ENCODE data around the gene GIT1. TPM values are rescaled to one million over a fixed set of nuclear protein-coding genes. Genes with fewer than 3 reads are reported as not detected.

Gene GIT1
- polyA plus RNA-seq, 1 of the 3 experiments (the other 2 are of a cell fraction): 42.9 TPM

GRCh38 chr17:29603109-29603674 lies 13.7 kb upstream of the GIT1 start:
- TF ChIP-seq, protein P1, sequence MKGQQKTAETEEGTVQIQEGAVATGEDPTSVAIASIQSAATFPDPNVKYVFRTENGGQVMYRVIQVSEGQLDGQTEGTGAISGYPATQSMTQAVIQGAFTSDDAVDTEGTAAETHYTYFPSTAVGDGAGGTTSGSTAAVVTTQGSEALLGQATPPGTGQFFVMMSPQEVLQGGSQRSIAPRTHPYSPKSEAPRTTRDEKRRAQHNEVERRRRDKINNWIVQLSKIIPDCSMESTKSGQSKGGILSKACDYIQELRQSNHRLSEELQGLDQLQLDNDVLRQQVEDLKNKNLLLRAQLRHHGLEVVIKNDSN (IDR thresholded peaks at IDR 0.05; ENCODE audit: borderline replicate concordance, low read depth): no peak
- H3K9me3 ChIP-seq: no peaks in the 10 kb centered on the region
- H3K4me3 ChIP-seq (ENCODE audit: low read depth in 2 of 2, low read length in 1 of 2): no peak overlapping the region
- H3K4me2 ChIP-seq: no peak overlapping the region
- no peaks in the 10 kb centered on the region; the same call in 1 of the 2 replicates for H4K20me1 ChIP-seq (ENCODE audit: insufficient read depth)
- 96% methylated on average over 6 of the region's 6 CpGs for WGBS (ENCODE audit: low lambda C conversion rate)
- peaks cover 0 to under 1% of the 10 kb centered on the region in 2 experiments for H3K36me3 ChIP-seq (replicated peaks in 1 of 2; ENCODE audit: control insufficient read depth in 1 of 2, insufficient read depth in 2 of 2, low read length in 1 of 2)
- no peaks in the 10 kb centered on the region for H3K27me3 ChIP-seq (ENCODE audit: insufficient read depth)
- H3K4me1 ChIP-seq (ENCODE audit: control insufficient read depth in 1 of 2, insufficient read depth in 2 of 2, low read depth in 1 of 2, low read length in 1 of 2): peaks cover 0 to 5% of the 10 kb centered on the region in 2 experiments; a peak in 1 of 4 replicates
- no peak overlapping the region for H3K9ac ChIP-seq
- no peaks in the 10 kb centered on the region for H3K9me2 ChIP-seq
- no peak for DNase-seq
- no peak overlapping the region for H2AFZ ChIP-seq (ENCODE audit: low read depth)
- no peak overlapping the region for H3K27ac ChIP-seq (ENCODE audit: low read depth in 2 of 2, low read length in 1 of 2)
- ChIA-PET POLR2A (no interaction called here), CTCF (interaction anchor here (1.1 kb wide), 1 partner anchor 18 kb away, joined by 6 read pairs; no protein-coding TSS in a partner anchor)
- no peaks in the 10 kb centered on the region for H3F3A ChIP-seq (replicated peaks; ENCODE audit: insufficient read depth)
- peaks cover 30% of the 10 kb centered on the region; the same call in 1 of the 2 replicates for H3K79me2 ChIP-seq (ENCODE audit: insufficient read depth)

- peaks cover 31% of the 10 kb centered on the region for H3K79me2 ChIP-seq (ENCODE audit: insufficient read depth)
- WGBS (ENCODE audit: low lambda C conversion rate): 82% methylated on average over 7 of the region's 13 CpGs
- H3K4me2 ChIP-seq: no peak overlapping the region
- no peak for DNase-seq
- peaks cover 2% of the 10 kb centered on the region for H3F3A ChIP-seq (replicated peaks; ENCODE audit: insufficient read depth)
- H3K27me3 ChIP-seq (ENCODE audit: insufficient read depth): no peaks in the 10 kb centered on the region
- ChIA-PET CTCF (interaction anchor here (0.6 to 2.9 kb wide), 10 partner anchors 9 to 619 kb away, joined by 3 to 8 read pairs (median 4); no protein-coding TSS in a partner anchor), POLR2A (interaction anchor here (0.9 kb wide), 1 partner anchor 180 kb away, joined by 3 read pairs; no protein-coding TSS in a partner anchor)
- no peaks in the 10 kb centered on the region for H3K9me2 ChIP-seq
- H2AFZ ChIP-seq (ENCODE audit: low read depth): no peak overlapping the region
- H3K9me3 ChIP-seq: no peaks in the 10 kb centered on the region
- H3K4me3 ChIP-seq (ENCODE audit: low read depth in 2 of 2, low read length in 1 of 2): no peak overlapping the region; a peak in 1 of 4 replicates
- no peaks in the 10 kb centered on the region for H3K36me3 ChIP-seq (replicated peaks in 1 of 2; ENCODE audit: control insufficient read depth in 1 of 2, insufficient read depth in 2 of 2, low read length in 1 of 2)
- H4K20me1 ChIP-seq (ENCODE audit: insufficient read depth): peaks cover 4% of the 10 kb centered on the region; the same call in 1 of the 2 replicates
- H3K9ac ChIP-seq: no peak overlapping the region
- peaks cover 8 to 48% of the 10 kb centered on the region in 2 experiments; a peak in 3 of 4 replicates for H3K4me1 ChIP-seq (ENCODE audit: control insufficient read depth in 1 of 2, insufficient read depth in 2 of 2, low read depth in 1 of 2, low read length in 1 of 2)
- no peak for TF ChIP-seq POLR2AphosphoS5 (IDR thresholded peaks at IDR 0.05; ENCODE audit: low read depth, low read length)
- H3K27ac ChIP-seq (ENCODE audit: low read depth in 2 of 2, low read length in 1 of 2): peak overlapping the region in 1 of 2 experiments; percentile 32; a peak in 1 of 4 replicates
Observed at GRCh38 chr17:29597361-29598172, 8.1 kb upstream of the GIT1 start.

DNA sequence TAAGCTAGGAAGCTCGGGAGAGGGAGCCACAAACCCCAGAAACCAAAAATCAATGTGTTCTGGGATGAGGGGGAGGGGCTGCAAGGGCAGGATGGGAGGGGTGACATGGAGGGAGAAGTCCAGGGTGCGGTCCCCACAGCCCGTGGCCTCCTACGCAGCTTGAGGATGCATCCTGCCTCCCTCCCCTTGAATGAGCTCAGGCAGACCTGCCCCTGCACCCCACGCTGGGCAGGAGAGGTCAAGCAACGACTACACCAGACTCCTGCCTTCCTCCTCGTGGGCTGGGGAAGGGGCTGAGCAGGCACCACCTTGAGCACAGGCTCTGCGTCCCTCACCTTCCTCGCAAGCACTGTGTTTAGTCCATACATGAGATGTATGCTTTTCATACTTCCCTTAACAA lies 7.4 kb upstream of the GIT1 start:
- no peaks in the 10 kb centered on the region for H3K9me3 ChIP-seq
- H3F3A ChIP-seq (replicated peaks; ENCODE audit: insufficient read depth): peaks cover 10% of the 10 kb centered on the region
- H2AFZ ChIP-seq (ENCODE audit: low read depth): no peak overlapping the region
- H3K9me2 ChIP-seq: no peaks in the 10 kb centered on the region
- H3K36me3 ChIP-seq (replicated peaks in 1 of 2; ENCODE audit: control insufficient read depth in 1 of 2, insufficient read depth in 2 of 2, low read length in 1 of 2): no peaks in the 10 kb centered on the region
- CTCF ChIA-PET: interaction anchor here (1.0 to 2.1 kb wide), 8 partner anchors 10 to 496 kb away, joined by 3 to 7 read pairs (median 4); no protein-coding TSS in a partner anchor
- WGBS (ENCODE audit: low lambda C conversion rate): 91% methylated on average over 5 of the region's 9 CpGs
- peaks cover 16 to 56% of the 10 kb centered on the region in 2 experiments for H3K4me1 ChIP-seq (ENCODE audit: control insufficient read depth in 1 of 2, insufficient read depth in 2 of 2, low read depth in 1 of 2, low read length in 1 of 2)
- H3K9ac ChIP-seq: no peak overlapping the region
- peak overlapping the region in 1 of 2 experiments; percentile 91; a peak in 1 of 4 replicates for H3K27ac ChIP-seq (ENCODE audit: low read depth in 2 of 2, low read length in 1 of 2)
- no peak overlapping the region for H3K4me3 ChIP-seq (ENCODE audit: low read depth in 2 of 2, low read length in 1 of 2)
- TF ChIP-seq, protein P2, sequence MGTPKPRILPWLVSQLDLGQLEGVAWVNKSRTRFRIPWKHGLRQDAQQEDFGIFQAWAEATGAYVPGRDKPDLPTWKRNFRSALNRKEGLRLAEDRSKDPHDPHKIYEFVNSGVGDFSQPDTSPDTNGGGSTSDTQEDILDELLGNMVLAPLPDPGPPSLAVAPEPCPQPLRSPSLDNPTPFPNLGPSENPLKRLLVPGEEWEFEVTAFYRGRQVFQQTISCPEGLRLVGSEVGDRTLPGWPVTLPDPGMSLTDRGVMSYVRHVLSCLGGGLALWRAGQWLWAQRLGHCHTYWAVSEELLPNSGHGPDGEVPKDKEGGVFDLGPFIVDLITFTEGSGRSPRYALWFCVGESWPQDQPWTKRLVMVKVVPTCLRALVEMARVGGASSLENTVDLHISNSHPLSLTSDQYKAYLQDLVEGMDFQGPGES (IDR thresholded peaks at IDR 0.05; ENCODE audit: low read depth, low read length): no peak
- TF ChIP-seq, protein P3, sequence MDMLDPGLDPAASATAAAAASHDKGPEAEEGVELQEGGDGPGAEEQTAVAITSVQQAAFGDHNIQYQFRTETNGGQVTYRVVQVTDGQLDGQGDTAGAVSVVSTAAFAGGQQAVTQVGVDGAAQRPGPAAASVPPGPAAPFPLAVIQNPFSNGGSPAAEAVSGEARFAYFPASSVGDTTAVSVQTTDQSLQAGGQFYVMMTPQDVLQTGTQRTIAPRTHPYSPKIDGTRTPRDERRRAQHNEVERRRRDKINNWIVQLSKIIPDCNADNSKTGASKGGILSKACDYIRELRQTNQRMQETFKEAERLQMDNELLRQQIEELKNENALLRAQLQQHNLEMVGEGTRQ (IDR thresholded peaks at IDR 0.05; ENCODE audit: borderline replicate concordance, low read depth, low read length): no peak
- TF ChIP-seq FOXJ3 (CRISPR knock-in tag; IDR thresholded peaks at IDR 0.05): no peak
- no peak for TF ChIP-seq FOXM1 (IDR thresholded peaks at IDR 0.05; ENCODE audit: low read depth)
- TF ChIP-seq GABPA (IDR thresholded peaks at IDR 0.05; ENCODE audit: low read depth): no peak
- no peak for TF ChIP-seq ELF1 (IDR thresholded peaks at IDR 0.05)
- no peak for TF ChIP-seq ZBTB33 (IDR thresholded peaks at IDR 0.05; ENCODE audit: borderline replicate concordance, low read depth)
- TF ChIP-seq EZH2phosphoT487 (IDR thresholded peaks at IDR 0.05; ENCODE audit: borderline replicate concordance, low read depth): no peak
- TF ChIP-seq RAD21 (IDR thresholded peaks at IDR 0.05; ENCODE audit: low read length): no peak
- H4K20me1 ChIP-seq (ENCODE audit: insufficient read depth): peaks cover 4% of the 10 kb centered on the region; the same call in 1 of the 2 replicates
- H3K79me2 ChIP-seq (ENCODE audit: insufficient read depth): peaks cover 28% of the 10 kb centered on the region
- DNase-seq: no peak
- no peaks in the 10 kb centered on the region for H3K27me3 ChIP-seq (ENCODE audit: insufficient read depth)
- POLR2A ChIA-PET: interaction anchor here (0.6 to 0.9 kb wide), 2 partner anchors 28 to 181 kb away, joined by 3 read pairs; no protein-coding TSS in a partner anchor
- no peak overlapping the region for H3K4me2 ChIP-seq
